ENCODE results near the gene FOXO3.
"Not testable (repeated sequence)": the region's sequence is repeated elsewhere in the genome, so short reads cannot be mapped to it uniquely, and the experiment has no call there.

FOXO3 gene

GRCh38 chr6:108558372-108559096 is 2.2 kb upstream of the FOXO3 start:
- H3K36me3 ChIP-seq = no peaks in the 10 kb centered on the region
- peaks cover 10% of the 10 kb centered on the region for H3K27me3 ChIP-seq (ENCODE audit: insufficient read depth, low read depth, severe bottlenecking)
- H3K9me3 ChIP-seq (ENCODE audit: severe bottlenecking) = no peaks in the 10 kb centered on the region
- peak; percentile 98 for DNase-seq
- peak overlapping the region; percentile 98 for H3K4me3 ChIP-seq (ENCODE audit: low read depth, low read length)
- H3K27ac ChIP-seq = peak overlapping the region; percentile 98
- TF ChIP-seq CTCF (IDR thresholded peaks at IDR 0.05; ENCODE audit: low read depth, low read length) = no peak

- peak; percentile 83 for DNase-seq
- peaks cover 10% of the 10 kb centered on the region for H3K27me3 ChIP-seq (ENCODE audit: insufficient read depth, low read depth, severe bottlenecking)
- H3K4me3 ChIP-seq (ENCODE audit: low read depth, low read length) = peak overlapping the region; percentile 98
- peak overlapping the region; percentile 81 for H3K27ac ChIP-seq
- H3K9me3 ChIP-seq (ENCODE audit: severe bottlenecking) = no peaks in the 10 kb centered on the region
- no peak for TF ChIP-seq CTCF (IDR thresholded peaks at IDR 0.05; ENCODE audit: low read depth, low read length)
- no peaks in the 10 kb centered on the region for H3K36me3 ChIP-seq
Measured at GRCh38 chr6:108559097-108559883, 1.4 kb upstream of the FOXO3 start.

- peak overlapping the region; percentile 81 for H3K27ac ChIP-seq
- peaks cover 10% of the 10 kb centered on the region for H3K27me3 ChIP-seq (ENCODE audit: insufficient read depth, low read depth, severe bottlenecking)
Measured at GRCh38 chr6:108559884-108560462, 744 bp upstream of the FOXO3 start.

GRCh38 chr6:108561309-108561647 is 561 bp downstream of the FOXO3 start:
- H3K27ac ChIP-seq; H3K9me3 ChIP-seq (ENCODE audit: severe bottlenecking); DNase-seq; H3K36me3 ChIP-seq; H3K27me3 ChIP-seq (ENCODE audit: insufficient read depth, low read depth, severe bottlenecking): not testable (repeated sequence)
- peak overlapping the region; percentile 98 for H3K4me3 ChIP-seq (ENCODE audit: low read depth, low read length)

More at GRCh38 chr6:108559884-108560462, 744 bp upstream of the FOXO3 start:
- DNase-seq = peak; percentile 76
- no peaks in the 10 kb centered on the region for H3K36me3 ChIP-seq
- H3K9me3 ChIP-seq (ENCODE audit: severe bottlenecking) = no peaks in the 10 kb centered on the region
- peak overlapping the region; percentile 98 for H3K4me3 ChIP-seq (ENCODE audit: low read depth, low read length)
- no peak for TF ChIP-seq CTCF (IDR thresholded peaks at IDR 0.05; ENCODE audit: low read depth, low read length)

- peaks cover 10% of the 10 kb centered on the region for H3K27me3 ChIP-seq (ENCODE audit: insufficient read depth, low read depth, severe bottlenecking)
- H3K36me3 ChIP-seq = peaks cover 2% of the 10 kb centered on the region; the same call in 1 of the 2 replicates
- TF ChIP-seq CTCF (IDR thresholded peaks at IDR 0.05; ENCODE audit: low read depth, low read length) = no peak
- peak; percentile 23 for DNase-seq
- H3K9me3 ChIP-seq (ENCODE audit: severe bottlenecking) = no peaks in the 10 kb centered on the region
- H3K27ac ChIP-seq = no peak overlapping the region
- peak overlapping the region; percentile 98 for H3K4me3 ChIP-seq (ENCODE audit: low read depth, low read length)
Measured at GRCh38 chr6:108561742-108562502, 1.2 kb downstream of the FOXO3 start.
